IPS DF 6.9 (cell line): ENCODE data around the gene KMT5C.

Experiments
- DNase-seq: peaks from one replicate; pipeline ENCODE4 v3.0.0-alpha.2; 2013; ENCODE audit warnings: low read depth, low spot score
- H3K27ac ChIP-seq: one replicate; pipeline ENCODE4 v1.5.1; 2013; ENCODE audit warnings: low read length, control low read depth
- H3K27me3 ChIP-seq: 2 replicates; pipeline ENCODE4 v1.6.1; 2013; ENCODE audit warnings: mild to moderate bottlenecking, low read length; ENCODE audit not compliant: control insufficient read depth, insufficient read depth
- H3K36me3 ChIP-seq: 2 replicates; pipeline ENCODE4 v1.6.1; 2013; ENCODE audit warnings: low read length; ENCODE audit not compliant: control insufficient read depth, insufficient read depth
- H3K4me1 ChIP-seq: 2 replicates; pipeline ENCODE4 v1.6.1; 2013; ENCODE audit warnings: low read length; ENCODE audit not compliant: control insufficient read depth, insufficient read depth
- H3K4me3 ChIP-seq: 2 replicates; pipeline ENCODE4 v1.5.1; 2013; ENCODE audit warnings: mild to moderate bottlenecking, low read length
- H3K9me3 ChIP-seq: 2 replicates; pipeline ENCODE4 v1.6.1; 2013; ENCODE audit warnings: low read length, inconsistent platforms; ENCODE audit not compliant: control insufficient read depth, insufficient read depth
- WGBS: extraction: QIAGEN DNeasy Blood & Tissue Kit; methylation state at CpG from one replicate; pipeline ENCODE4 v1.1.7; 2013; ENCODE audit warnings: mixed read lengths, missing lambda C conversion rate; ENCODE audit not compliant: insufficient read length, insufficient coverage; 5-methylcytosine and 5-hydroxymethylcytosine counted together

The KMT5C gene

GRCh38 chr19:55358493-55358892 is 18.8 kb downstream of the KMT5C start:
- Histone ChIP-seq H3K36me3 (no peaks in the 10 kb centered on the region), H3K4me1 (0 out of 2 replicates have a peak, but pooled peaks cover 2% of the 10 kb centered on the region), H3K4me3 (no peak overlapping the region), H3K9me3 (no peaks in the 10 kb centered on the region), H3K27me3 (peaks cover 2% of the 10 kb centered on the region; the same call in 1 of the 2 replicates), H3K27ac (no peak overlapping the region)
- DNase-seq, result no peak
- no CpG with 5 or more reads among the region's 19 CpGs for WGBS

GRCh38 chr19:55358943-55359908 is 19.6 kb downstream of the KMT5C start:
- no peaks in the 10 kb centered on the region for H3K9me3 ChIP-seq
- no peak overlapping the region for H3K4me3 ChIP-seq
- WGBS, result no CpG with 5 or more reads among the region's 32 CpGs
- peaks cover 2% of the 10 kb centered on the region; the same call in 1 of the 2 replicates for H3K27me3 ChIP-seq
- no peak for DNase-seq
- H3K27ac ChIP-seq, result no peak overlapping the region
- no peaks in the 10 kb centered on the region for H3K36me3 ChIP-seq
- 0 out of 2 replicates have a peak, but pooled peaks cover 2% of the 10 kb centered on the region for H3K4me1 ChIP-seq

DNA sequence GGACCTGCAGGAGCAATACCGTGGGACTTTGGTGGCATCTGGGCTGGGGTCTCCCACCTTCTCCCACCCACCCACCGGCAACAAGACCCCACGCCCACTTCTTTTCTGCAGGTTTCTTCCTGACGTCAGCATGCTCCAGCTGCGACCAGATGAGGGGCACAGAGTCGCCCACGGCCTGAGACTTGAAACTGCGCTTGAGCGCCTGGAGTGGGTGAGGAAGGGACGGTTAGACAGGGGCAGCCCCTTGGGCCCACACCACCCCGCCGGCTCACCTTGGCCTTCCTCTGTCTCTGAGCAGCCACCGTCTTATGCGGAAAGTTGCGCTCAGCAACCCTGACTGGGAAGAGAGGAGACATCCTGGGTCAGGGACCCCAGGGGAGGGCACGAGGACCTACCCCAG is 21.2 kb downstream of the KMT5C start:
- H3K36me3 ChIP-seq, result no peaks in the 10 kb centered on the region
- WGBS, result no CpG with 5 or more reads among the region's 16 CpGs
- no peak overlapping the region for H3K27ac ChIP-seq
- 0 out of 2 replicates have a peak, but pooled peaks cover 2% of the 10 kb centered on the region for H3K4me1 ChIP-seq
- DNase-seq, result no peak
- H3K4me3 ChIP-seq, result no peak overlapping the region
- H3K9me3 ChIP-seq, result no peaks in the 10 kb centered on the region
- no peaks in the 10 kb centered on the region for H3K27me3 ChIP-seq

GRCh38 chr19:55362174-55362989 is 22.7 kb downstream of the KMT5C start:
- DNase-seq, result no peak
- peaks cover 4% of the 10 kb centered on the region; the same call in 1 of the 2 replicates for H3K4me1 ChIP-seq
- H3K4me3 ChIP-seq, result no peak overlapping the region
- no peaks in the 10 kb centered on the region for H3K36me3 ChIP-seq
- no peaks in the 10 kb centered on the region for H3K27me3 ChIP-seq
- no CpG with 5 or more reads among the region's 38 CpGs for WGBS
- H3K27ac ChIP-seq, result no peak overlapping the region
- H3K9me3 ChIP-seq, result no peaks in the 10 kb centered on the region

DNA sequence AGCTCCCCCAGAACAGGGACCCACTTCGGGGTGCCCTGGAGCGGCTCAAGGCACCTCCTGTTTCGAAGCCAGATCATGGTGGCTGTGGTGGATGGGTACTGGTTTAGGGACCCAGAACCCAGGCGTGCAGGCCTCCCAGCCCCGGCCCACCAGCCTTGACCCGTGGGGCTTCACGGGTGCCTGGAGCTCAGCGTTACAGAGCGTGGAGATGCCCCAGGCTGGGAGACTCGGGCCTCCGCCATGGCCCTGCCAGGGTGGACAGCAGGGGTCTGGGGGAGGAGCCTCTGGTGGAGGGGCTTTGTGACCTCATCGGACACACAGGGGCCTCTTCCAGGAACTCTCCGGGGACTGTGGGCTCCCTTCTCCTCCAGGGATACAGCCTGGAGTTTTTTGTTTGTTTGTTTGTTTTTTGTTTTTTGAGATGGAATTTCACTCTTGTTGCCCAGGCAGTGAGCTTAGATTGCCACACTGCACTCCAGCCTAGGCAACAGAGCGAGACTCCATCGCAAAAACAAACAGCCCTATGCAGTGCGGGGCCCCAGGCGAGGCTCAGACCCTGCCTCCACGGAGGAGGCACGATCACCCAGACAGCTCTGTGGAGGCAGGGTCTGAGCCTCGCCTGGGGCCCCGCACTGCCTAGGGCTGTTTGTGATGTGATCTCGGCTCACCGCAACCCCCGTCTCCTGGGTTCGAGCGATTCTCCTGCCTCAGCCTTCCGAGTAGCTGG is 23.5 kb downstream of the KMT5C start, which contains the start of gene GARIN5B:
Gene GARIN5B, minus strand, starts transcription at position 271 of the 727 bp plus-strand sequence. Its CDS starts 194 bp downstream, at position 77.
- Histone ChIP-seq H3K36me3 (no peaks in the 10 kb centered on the region), H3K9me3 (no peaks in the 10 kb centered on the region), H3K4me3 (no peak within 1 kb of the TSS), H3K27me3 (0 out of 2 replicates have a peak, but pooled peaks cover 2% of the 10 kb centered on the region), H3K4me1 (peaks cover 4% of the 10 kb centered on the region; the same call in 1 of the 2 replicates), H3K27ac (no peak within 1 kb of the TSS)
- no peak for DNase-seq
- WGBS, result no CpG with 5 or more reads among the region's 27 CpGs

GRCh38 chr19:55365245-55365644 is 25.6 kb downstream of the KMT5C start:
- H3K36me3 ChIP-seq, result no peaks in the 10 kb centered on the region
- no CpG with 5 or more reads among the region's 8 CpGs for WGBS

DNA sequence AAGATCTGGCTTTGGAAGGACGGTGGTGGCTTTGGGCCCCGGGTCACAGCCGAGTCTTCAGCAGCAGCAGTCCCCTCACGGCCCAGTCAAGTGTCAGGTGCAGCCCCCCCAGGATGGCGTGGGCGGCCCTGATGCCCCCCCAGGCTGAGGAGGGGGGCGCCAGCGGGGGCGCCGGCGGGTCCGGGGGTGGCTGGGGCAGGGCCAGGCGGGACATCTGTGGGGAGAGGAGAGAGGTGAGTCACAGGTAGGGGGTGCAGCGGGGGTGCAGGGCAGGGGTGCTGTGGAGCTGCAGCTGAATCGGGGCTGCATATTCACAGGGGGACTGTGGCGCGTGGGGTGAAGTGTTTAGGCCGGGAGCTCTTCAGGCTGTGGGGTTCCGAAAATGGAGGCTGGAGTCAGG is 26.3 kb downstream of the KMT5C start:
- Histone ChIP-seq H3K27ac (no peak overlapping the region), H3K36me3 (no peaks in the 10 kb centered on the region), H3K9me3 (no peaks in the 10 kb centered on the region), H3K4me3 (no peak overlapping the region), H3K4me1 (peaks cover 4% of the 10 kb centered on the region; the same call in 1 of the 2 replicates), H3K27me3 (peaks cover 7% of the 10 kb centered on the region; the same call in 1 of the 2 replicates)
- no peak for DNase-seq
- no CpG with 5 or more reads among the region's 19 CpGs for WGBS

More at GRCh38 chr19:55365245-55365644, 25.6 kb downstream of the KMT5C start:
- H3K27me3 ChIP-seq, result 0 out of 2 replicates have a peak, but pooled peaks cover 2% of the 10 kb centered on the region
- H3K4me1 ChIP-seq, result peaks cover 4% of the 10 kb centered on the region; the same call in 1 of the 2 replicates
- DNase-seq, result no peak
- no peak overlapping the region for H3K4me3 ChIP-seq
- no peaks in the 10 kb centered on the region for H3K9me3 ChIP-seq
- no peak overlapping the region for H3K27ac ChIP-seq

DNA sequence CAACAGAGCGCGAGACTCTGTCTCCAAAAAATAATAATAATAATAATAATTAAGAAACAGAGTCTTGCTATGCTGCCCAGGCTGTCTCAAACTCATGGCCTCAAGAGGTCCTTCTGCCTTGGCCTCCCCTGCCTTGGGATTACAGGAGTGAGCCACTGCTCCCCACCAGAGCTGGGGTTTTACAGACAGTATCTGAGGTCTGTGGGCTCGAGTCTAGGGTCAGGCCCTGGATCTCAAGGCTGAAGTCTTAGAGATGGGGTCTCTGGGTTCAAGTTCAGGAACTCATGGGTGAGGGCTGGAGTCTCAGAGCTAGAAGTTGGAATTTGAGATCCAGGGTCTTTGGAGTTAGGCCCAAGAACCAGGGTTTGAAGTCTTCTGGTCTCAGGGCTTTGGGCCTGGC is 27.1 kb downstream of the KMT5C start:
- H3K36me3 ChIP-seq, result no peaks in the 10 kb centered on the region
- peaks cover 10% of the 10 kb centered on the region; the same call in 1 of the 2 replicates for H3K27me3 ChIP-seq
- no peak overlapping the region for H3K27ac ChIP-seq
- H3K4me3 ChIP-seq, result no peak overlapping the region
- H3K4me1 ChIP-seq, result peaks cover 4% of the 10 kb centered on the region; the same call in 1 of the 2 replicates
- H3K9me3 ChIP-seq, result no peaks in the 10 kb centered on the region
- no peak for DNase-seq
- WGBS, result no CpG with 5 or more reads among the region's 3 CpGs

DNA sequence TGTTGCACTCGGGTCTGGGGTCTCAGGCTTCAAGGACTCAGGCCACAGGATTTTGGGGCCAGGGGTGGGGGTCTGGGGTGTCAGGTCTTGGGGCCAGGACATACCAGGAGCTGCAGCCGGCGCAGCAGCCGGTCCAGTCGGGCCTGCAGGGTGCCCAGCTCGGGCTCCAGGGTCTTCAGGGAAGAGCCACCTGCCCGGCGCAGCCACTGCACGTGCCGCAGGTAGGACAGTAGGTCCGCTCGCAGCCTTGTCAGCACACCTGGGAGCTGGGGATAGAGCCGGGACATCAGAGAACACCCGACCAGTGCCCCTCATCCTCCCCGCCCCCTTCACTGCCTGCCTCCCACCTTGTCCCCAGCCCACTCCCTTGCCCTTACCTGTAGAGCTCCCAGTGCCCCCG is 28.4 kb downstream of the KMT5C start:
- no peaks in the 10 kb centered on the region for H3K9me3 ChIP-seq
- no peak overlapping the region for H3K27ac ChIP-seq
- H3K36me3 ChIP-seq, result no peaks in the 10 kb centered on the region
- H3K4me3 ChIP-seq, result no peak overlapping the region
- no peak for DNase-seq
- H3K27me3 ChIP-seq, result peaks cover 14% of the 10 kb centered on the region; the same call in 1 of the 2 replicates
- H3K4me1 ChIP-seq, result peaks cover 4% of the 10 kb centered on the region
- no CpG with 5 or more reads among the region's 16 CpGs for WGBS
